Large intestine (tissue), 3 donors: ENCODE data around the gene NUDCD2. TPM values are rescaled to one million over a fixed set of nuclear protein-coding genes. Genes with fewer than 3 reads are reported as not detected.
"Not testable (repeated sequence)": the region's sequence is repeated elsewhere in the genome, so short reads cannot be mapped to it uniquely, and the experiment has no call there.

Source experiments
- DNase-seq, 2 donors: peaks; one replicate each; pipeline versions ENCODE4 v3.0.0 to v3.0.0-alpha.2; 2013
- H3K27ac ChIP-seq: one replicate; pipeline ENCODE4 v1.5.1; 2013; ENCODE audit warnings: low read length
- H3K27me3 ChIP-seq: 2 replicates; pipeline ENCODE4 v1.6.1; 2013; ENCODE audit warnings: low read length; ENCODE audit not compliant: control insufficient read depth, insufficient read depth
- H3K36me3 ChIP-seq: 2 replicates; pipeline ENCODE4 v1.6.1; 2013; ENCODE audit warnings: low read length; ENCODE audit not compliant: control insufficient read depth, insufficient read depth
- H3K4me1 ChIP-seq: one replicate; pipeline ENCODE4 v1.6.1; 2013; ENCODE audit warnings: low read length; ENCODE audit not compliant: control insufficient read depth, insufficient read depth
- H3K4me3 ChIP-seq: one replicate; pipeline ENCODE4 v1.5.1; 2013; ENCODE audit warnings: low read length
- H3K9me3 ChIP-seq: one replicate; pipeline ENCODE4 v1.6.1; 2013; ENCODE audit warnings: mild to moderate bottlenecking, low read depth, low read length, moderate library complexity; ENCODE audit not compliant: control insufficient read depth
- WGBS: methylation state at CpG from one replicate; pipeline ENCODE4 v1.1.5; 2013; ENCODE audit warnings: low lambda C conversion rate; ENCODE audit not compliant: insufficient coverage; 5-methylcytosine and 5-hydroxymethylcytosine counted together
- polyA plus RNA-seq: library from polyadenylated mRNA; unstranded; fragments of 120-200 nt; gene quantifications from one replicate; pipeline ENCODE4 v1.2.1, GENCODE V29; 2013

Gene NUDCD2
- polyA plus RNA-seq, 1 donor: 24.9 TPM

DNA sequence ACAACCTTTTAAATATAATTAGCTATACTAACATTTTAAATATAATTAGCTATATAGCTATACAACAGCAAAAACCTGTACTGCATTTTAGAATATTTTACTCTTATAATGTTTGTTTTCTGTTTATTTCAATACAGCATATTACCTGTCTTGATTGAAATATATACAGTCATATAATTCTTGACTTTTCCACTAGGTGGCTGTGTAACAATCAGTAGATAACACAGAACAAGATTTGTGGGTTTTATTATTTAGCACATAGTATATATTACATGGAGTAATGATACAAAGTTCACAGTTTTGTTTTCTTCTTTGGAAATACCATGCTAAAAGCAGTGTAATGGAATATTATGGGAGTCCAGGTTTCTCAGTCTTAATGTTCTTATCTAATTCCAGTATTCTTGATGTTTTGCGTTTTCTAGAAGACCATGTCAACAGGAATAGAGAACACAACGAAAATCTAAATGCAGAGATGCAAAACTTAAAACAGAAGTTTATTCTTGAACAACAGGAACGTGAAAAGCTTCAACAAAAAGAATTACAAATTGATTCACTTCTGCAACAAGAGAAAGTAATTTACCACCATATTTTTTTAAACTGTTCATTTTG lies 13.8 kb upstream of the NUDCD2 start:
- Histone ChIP-seq H3K27ac (no peak overlapping the region), H3K9me3 (no peaks in the 10 kb centered on the region), H3K27me3 (no peaks in the 10 kb centered on the region), H3K4me3 (no peak overlapping the region), H3K4me1 (no peaks in the 10 kb centered on the region), H3K36me3 (peaks cover 11% of the 10 kb centered on the region)
- 100% methylated on average over 3 of the region's 3 CpGs for WGBS
- peak in 1 of 2 donors; percentile 51 for DNase-seq

DNA sequence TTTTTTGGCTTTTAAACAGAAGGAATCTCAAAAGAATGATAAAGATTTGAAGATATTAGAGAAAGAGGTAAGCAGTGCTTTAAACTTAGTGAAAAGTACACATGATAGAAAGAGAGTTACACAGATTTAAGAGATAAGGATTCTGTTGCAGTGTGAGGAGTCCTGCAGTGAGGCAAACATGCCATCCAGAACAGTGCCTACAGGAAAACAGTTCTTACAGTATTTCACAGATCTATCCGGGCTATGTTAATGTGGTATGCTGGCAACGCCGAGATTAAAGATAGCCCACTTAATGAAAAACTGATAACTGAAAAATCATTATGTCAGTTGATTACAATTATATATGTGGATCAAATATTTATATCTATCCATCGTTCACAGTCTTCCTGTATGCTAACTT lies 7.8 kb upstream of the NUDCD2 start:
- no peaks in the 10 kb centered on the region for H3K9me3 ChIP-seq
- no peaks in the 10 kb centered on the region for H3K4me1 ChIP-seq
- DNase-seq: no peak
- H3K4me3 ChIP-seq: no peak overlapping the region
- H3K36me3 ChIP-seq: peaks cover 6% of the 10 kb centered on the region
- no CpG with 5 or more reads among the region's 4 CpGs for WGBS
- H3K27me3 ChIP-seq: no peaks in the 10 kb centered on the region
- H3K27ac ChIP-seq: no peak overlapping the region

DNA sequence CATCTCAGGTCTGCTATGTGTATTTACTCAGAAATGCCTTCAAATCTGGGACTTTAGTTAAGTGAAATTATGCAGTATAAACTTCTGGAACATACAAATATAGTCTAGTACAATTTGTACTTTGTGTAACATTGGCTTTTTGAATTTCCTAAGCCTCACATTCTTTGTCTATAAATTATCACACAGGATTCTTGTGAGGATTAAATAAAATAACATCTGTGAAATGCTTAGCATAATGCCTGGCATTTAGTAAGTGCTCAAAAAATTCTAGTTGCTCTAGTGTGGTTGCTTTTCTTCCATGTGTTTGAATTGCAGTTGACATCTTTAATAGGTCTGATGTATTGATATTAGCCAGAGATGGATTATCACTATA lies 3.1 kb upstream of the NUDCD2 start:
- H3K9me3 ChIP-seq: no peaks in the 10 kb centered on the region
- DNase-seq: no peak
- H3K27ac ChIP-seq: no peak overlapping the region
- H3K4me1 ChIP-seq: peaks cover 2% of the 10 kb centered on the region
- no peak overlapping the region for H3K4me3 ChIP-seq
- H3K36me3 ChIP-seq: no peaks in the 10 kb centered on the region
- H3K27me3 ChIP-seq: no peaks in the 10 kb centered on the region

DNA sequence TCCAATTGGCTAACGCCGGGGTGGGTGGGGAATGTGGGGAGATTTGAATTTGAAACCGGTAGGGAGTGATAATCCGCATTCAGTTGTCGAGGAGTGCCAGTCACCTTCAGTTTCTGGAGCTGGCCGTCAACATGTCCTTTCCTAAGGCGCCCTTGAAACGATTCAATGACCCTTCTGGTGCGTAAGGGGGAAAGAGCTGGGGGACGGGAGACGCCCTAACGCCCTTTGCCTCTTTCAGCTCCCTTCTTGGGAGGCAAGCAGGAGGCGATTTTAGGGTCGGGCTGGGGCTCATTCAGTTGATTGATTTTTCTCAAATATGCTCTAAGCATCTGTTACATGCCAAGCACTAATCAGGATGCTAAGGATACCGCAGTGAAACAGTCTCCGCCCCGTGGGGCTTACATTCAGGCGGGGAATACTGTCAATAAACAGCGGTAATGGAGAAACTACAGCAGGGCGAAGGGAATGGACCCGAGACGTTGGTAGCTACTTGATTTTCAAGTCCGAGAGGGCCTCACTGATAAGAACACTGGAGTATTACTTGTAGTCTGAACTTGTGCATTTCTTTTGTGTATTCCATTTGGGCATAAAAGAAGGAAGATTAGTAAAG lies 765 bp upstream of the NUDCD2 start, which contains the start of gene HMMR:
HMMR (plus strand) TSS at position 71 of the 610 bp plus-strand sequence; CDS start at position 132, 61 bp downstream.
- peak within 1 kb of the TSS; percentile 76 for H3K4me3 ChIP-seq
- DNase-seq: peak in 1 of 2 donors; percentile 12
- no CpG with 5 or more reads among the region's 23 CpGs for WGBS
- H3K27me3 ChIP-seq: no peaks in the 10 kb centered on the region
- H3K4me1 ChIP-seq: peaks cover 2% of the 10 kb centered on the region
- no peaks in the 10 kb centered on the region for H3K9me3 ChIP-seq
- peak within 1 kb of the TSS; percentile 95 for H3K27ac ChIP-seq
- H3K36me3 ChIP-seq: no peaks in the 10 kb centered on the region

DNA sequence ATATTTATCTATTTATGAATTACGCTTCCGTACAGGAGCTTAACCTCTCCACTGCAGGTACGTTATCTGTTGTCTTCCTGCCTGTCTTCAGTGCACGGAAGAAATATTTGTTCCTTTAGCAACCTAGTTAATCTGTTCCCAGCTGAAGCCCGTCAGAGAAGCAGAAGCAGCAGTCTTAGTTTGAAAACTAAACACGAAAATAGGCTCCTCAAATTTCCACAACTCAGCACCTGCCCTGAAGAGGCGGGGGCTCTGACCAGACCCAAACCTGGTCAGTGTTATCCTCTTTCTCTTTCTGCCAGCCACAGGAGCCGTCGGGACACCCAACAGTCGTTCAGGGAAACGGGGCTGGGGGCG lies 462 bp downstream of the NUDCD2 start:
- H3K27ac ChIP-seq: peak overlapping the region; percentile 95
- 20% methylated on average over 2 of the region's 12 CpGs for WGBS
- H3K27me3 ChIP-seq: no peaks in the 10 kb centered on the region
- H3K9me3 ChIP-seq: no peaks in the 10 kb centered on the region
- peaks cover 2% of the 10 kb centered on the region for H3K4me1 ChIP-seq
- peak overlapping the region; percentile 76 for H3K4me3 ChIP-seq
- peaks cover 10% of the 10 kb centered on the region for H3K36me3 ChIP-seq
- DNase-seq: no peak

DNA sequence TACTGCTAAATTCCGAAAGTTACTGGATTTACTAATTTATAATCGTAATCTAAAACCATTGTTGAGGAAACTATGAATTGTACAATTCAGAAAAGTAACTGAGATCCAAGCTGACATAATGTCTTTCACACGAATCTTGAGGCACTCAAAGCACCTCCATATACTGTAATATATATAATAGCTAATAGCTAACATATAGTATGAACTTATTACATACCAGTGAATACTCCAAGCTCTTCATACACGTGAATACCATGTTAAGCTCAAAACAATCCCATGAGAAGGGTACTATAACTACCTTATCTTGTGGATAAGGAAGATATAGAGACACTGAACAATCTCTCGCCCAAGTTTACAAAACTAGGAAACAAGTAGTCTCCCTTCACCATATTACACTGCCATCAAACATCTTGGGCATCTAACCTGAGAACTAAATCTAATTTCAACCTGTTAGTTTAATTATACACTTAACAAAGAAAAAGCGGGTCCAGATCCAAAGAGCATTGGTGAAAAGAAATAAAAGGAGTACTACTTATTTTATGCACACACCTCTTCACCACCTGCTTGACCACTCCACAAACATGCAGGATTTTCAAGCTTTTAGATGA lies 1.0 kb downstream of the NUDCD2 start:
- Histone ChIP-seq H3K9me3 (no peaks in the 10 kb centered on the region), H3K4me1 (peaks cover 2% of the 10 kb centered on the region), H3K4me3 (peak overlapping the region; percentile 76), H3K36me3 (peaks cover 13% of the 10 kb centered on the region), H3K27ac (peak overlapping the region; percentile 95), H3K27me3 (no peaks in the 10 kb centered on the region)
- 20% methylated on average over 4 of the region's 6 CpGs for WGBS
- DNase-seq: peak in 1 of 2 donors; percentile 34

DNA sequence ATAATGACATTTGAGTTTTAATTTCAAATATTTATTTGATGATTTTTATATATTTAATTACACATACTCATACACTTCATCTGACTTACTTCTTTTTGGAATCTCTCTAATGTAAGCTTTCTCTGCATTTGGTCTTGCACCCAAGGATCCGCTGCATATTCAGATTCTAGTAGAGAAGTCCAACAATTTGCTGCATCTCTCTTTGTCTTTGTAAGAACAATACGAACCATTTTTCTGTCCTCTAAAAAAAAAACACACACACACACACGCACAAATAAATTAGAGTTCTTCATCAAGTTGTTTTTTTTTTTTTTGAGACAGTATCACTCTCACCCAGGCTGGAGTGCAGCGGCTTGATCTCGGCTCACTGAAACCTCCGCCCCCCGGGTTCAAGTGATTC lies 3.1 kb downstream of the NUDCD2 start:
- DNase-seq: no peak
- WGBS: no CpG with 5 or more reads among the region's 7 CpGs
- Histone ChIP-seq H3K27me3 (no peaks in the 10 kb centered on the region), H3K4me1 (peaks cover 2% of the 10 kb centered on the region), H3K4me3 (no peak overlapping the region), H3K27ac (no peak overlapping the region), H3K9me3 (no peaks in the 10 kb centered on the region), H3K36me3 (peaks cover 15% of the 10 kb centered on the region)

DNA sequence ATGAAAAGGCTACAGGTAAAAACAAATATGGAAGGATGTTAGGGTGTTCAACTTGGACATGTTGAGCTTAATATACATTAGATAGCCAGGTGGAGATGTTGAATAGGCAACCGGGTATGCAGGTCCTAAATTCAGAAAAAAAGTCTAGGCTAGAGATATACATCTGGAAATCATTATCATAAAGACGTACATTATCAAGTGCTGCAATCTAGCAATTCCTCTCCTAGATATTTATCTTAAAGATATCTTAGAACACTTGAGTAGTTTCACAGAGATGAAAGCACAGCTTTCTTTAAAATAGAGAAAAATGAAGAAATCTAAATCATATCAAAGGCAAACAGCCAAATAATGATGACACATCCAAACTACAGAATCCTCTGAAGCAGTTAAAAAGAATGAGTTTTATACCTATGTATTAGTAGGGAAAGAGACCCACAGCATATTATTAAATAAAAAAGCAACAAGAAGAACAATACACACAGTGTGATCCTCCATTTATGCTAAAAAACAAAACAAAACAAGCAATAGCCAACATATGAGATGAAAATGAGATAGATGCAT lies 3.8 kb downstream of the NUDCD2 start:
- WGBS: 100% methylated on average over 1 of the region's 2 CpGs

DNA sequence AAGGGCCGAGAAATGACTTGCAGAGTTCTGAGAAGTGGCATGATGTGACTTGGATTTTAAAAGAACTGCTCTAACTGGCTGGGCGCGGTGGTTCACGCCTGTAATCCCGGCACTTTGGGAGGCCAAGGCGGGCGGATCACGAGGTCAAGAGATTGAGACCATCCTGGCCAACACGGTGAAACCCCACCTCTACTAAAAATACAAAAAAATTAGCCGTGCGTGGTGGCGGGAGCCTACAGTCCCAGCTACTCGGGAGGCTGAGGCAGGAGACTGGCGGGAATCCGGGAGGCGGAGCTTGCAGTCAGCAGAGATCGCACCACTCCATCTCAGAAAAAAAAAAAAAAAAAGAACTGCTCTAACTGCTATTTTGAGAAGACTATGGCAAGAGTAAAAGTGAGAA lies 4.5 kb downstream of the NUDCD2 start:
- H3K4me3 ChIP-seq, H3K27me3 ChIP-seq: not testable (repeated sequence)
- WGBS: 89% methylated on average over 3 of the region's 17 CpGs

More for the DNA sequence above, 3.8 kb downstream of the NUDCD2 start:
- Histone ChIP-seq H3K27me3 (no peaks in the 10 kb centered on the region), H3K27ac (no peak overlapping the region), H3K4me1 (peaks cover 2% of the 10 kb centered on the region), H3K4me3 (no peak overlapping the region), H3K9me3 (no peaks in the 10 kb centered on the region), H3K36me3 (peaks cover 19% of the 10 kb centered on the region)
- DNase-seq: no peak

DNA sequence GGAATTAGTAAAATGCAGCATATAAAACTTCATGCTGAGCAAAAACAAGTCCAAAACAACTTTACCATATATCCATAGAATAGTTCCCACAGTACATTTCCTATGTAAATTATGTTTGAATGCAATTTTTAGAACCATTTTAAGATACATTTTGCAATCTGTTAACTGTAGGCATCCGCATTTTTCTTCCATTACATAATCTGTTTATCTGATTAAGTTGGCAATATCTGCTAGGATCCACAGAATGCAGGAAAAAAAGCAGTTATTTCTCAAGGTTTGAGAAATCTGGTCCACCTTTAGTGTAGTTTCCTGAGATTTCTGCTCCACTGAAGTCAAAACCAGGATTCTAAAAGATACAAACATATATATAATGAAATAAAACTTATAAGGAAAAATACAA lies 6.2 kb downstream of the NUDCD2 start:
- peaks cover 2% of the 10 kb centered on the region for H3K4me1 ChIP-seq
- no peaks in the 10 kb centered on the region for H3K9me3 ChIP-seq
- no peak overlapping the region for H3K4me3 ChIP-seq
- 100% methylated on average over 1 of the region's 1 CpG for WGBS
- H3K27ac ChIP-seq: no peak overlapping the region
- H3K27me3 ChIP-seq: no peaks in the 10 kb centered on the region
- peaks cover 25% of the 10 kb centered on the region for H3K36me3 ChIP-seq
- no peak for DNase-seq

More for the DNA sequence above, 4.5 kb downstream of the NUDCD2 start:
- H3K4me1 ChIP-seq, H3K27ac ChIP-seq, H3K9me3 ChIP-seq, DNase-seq: not testable (repeated sequence)
- H3K36me3 ChIP-seq: peaks cover 22% of the 10 kb centered on the region
